Measurements from ENCODE around the gene HTR7. TPM values are rescaled to one million over a fixed set of nuclear protein-coding genes. Genes with fewer than 3 reads are reported as not detected.

The HTR7 gene
- total RNA-seq, 1 donor from 2014 or later: 0.06 TPM

GRCh38 chr10:90871766-90872647, 14.2 kb upstream of the HTR7 start, which contains the start of gene RPP30:
RPP30 (plus strand) TSS chr10:90871974; CDS start chr10:90871987, 13 bp downstream.
- DNase-seq (ENCODE audit: low read depth): peak; percentile 31
- peak within 1 kb of the TSS; percentile 90 for H3K4me3 ChIP-seq (ENCODE audit: low read depth, low read length)
- TF ChIP-seq CTCF (conservative IDR thresholded peaks at IDR 0.05; ENCODE audit: low read depth, low read length): no peak

- peak; percentile 41 for DNase-seq (ENCODE audit: low read depth)
- peak; percentile 69 for TF ChIP-seq CTCF (conservative IDR thresholded peaks at IDR 0.05; ENCODE audit: low read depth, low read length)
- peak overlapping the region; percentile 90 for H3K4me3 ChIP-seq (ENCODE audit: low read depth, low read length)
These were observed 13.5 kb upstream of the HTR7 start for GRCh38 chr10:90871279-90871765.

- H3K4me3 ChIP-seq (ENCODE audit: low read depth, low read length): no peak overlapping the region
- TF ChIP-seq CTCF (conservative IDR thresholded peaks at IDR 0.05; ENCODE audit: low read depth, low read length): no peak
- DNase-seq (ENCODE audit: low read depth): no peak
These were observed 8.3 kb upstream of the HTR7 start for GRCh38 chr10:90866050-90866598.

- H3K4me3 ChIP-seq (ENCODE audit: low read depth, low read length): no peak overlapping the region
- TF ChIP-seq CTCF (conservative IDR thresholded peaks at IDR 0.05; ENCODE audit: low read depth, low read length): peak; percentile 35
- DNase-seq (ENCODE audit: low read depth): no peak
These were observed 7.6 kb upstream of the HTR7 start for GRCh38 chr10:90865401-90865800.

- DNase-seq (ENCODE audit: low read depth): no peak
- H3K4me3 ChIP-seq (ENCODE audit: low read depth, low read length): no peak overlapping the region
- peak; percentile 82 for TF ChIP-seq CTCF (conservative IDR thresholded peaks at IDR 0.05; ENCODE audit: low read depth, low read length)
These were observed 5.2 kb upstream of the HTR7 start for GRCh38 chr10:90862908-90863514.

- no peak for TF ChIP-seq CTCF (conservative IDR thresholded peaks at IDR 0.05; ENCODE audit: low read depth, low read length)
- DNase-seq (ENCODE audit: low read depth): no peak
- H3K4me3 ChIP-seq (ENCODE audit: low read depth, low read length): no peak overlapping the region
These were observed 3.0 kb upstream of the HTR7 start for GRCh38 chr10:90860790-90861189.

Data from epithelial cell of proximal tubule (primary cell).